NCI-H2029 treated with DMSO at 0.1 percent for 48 hours (cell line): ENCODE data around the gene PTPRM.
A peak's percentile ranks its signal among the peaks of the same experiment; 100 is the strongest.

ENCODE experiments used
- DNase-seq: peaks from one replicate; lab custom pipeline; 2025; lab: John Stamatoyannopoulos, UW

Gene PTPRM

GRCh38 chr18:7626922-7627440 lies 59.9 kb downstream of the PTPRM start:
- DNase-seq, result no peak

GRCh38 chr18:7629416-7629815 lies 62.3 kb downstream of the PTPRM start:
- DNase-seq, result no peak

GRCh38 chr18:7630731-7631442 lies 63.8 kb downstream of the PTPRM start:
- DNase-seq, result no peak

- DNase-seq, result no peak
Measured at GRCh38 chr18:7632152-7633098, 65.3 kb downstream of the PTPRM start.

GRCh38 chr18:7633171-7633570 lies 66.1 kb downstream of the PTPRM start:
- DNase-seq, result no peak

GRCh38 chr18:7635948-7636347 lies 68.8 kb downstream of the PTPRM start:
- DNase-seq, result peak; percentile 1

- no peak for DNase-seq
Measured at GRCh38 chr18:7637269-7637668, 70.2 kb downstream of the PTPRM start.

GRCh38 chr18:7638321-7638720 lies 71.2 kb downstream of the PTPRM start:
- no peak for DNase-seq

GRCh38 chr18:7641813-7642212 lies 74.7 kb downstream of the PTPRM start:
- no peak for DNase-seq

GRCh38 chr18:7642331-7642890 lies 75.3 kb downstream of the PTPRM start:
- no peak for DNase-seq

- peak; percentile 52 for DNase-seq
Measured at GRCh38 chr18:7645756-7646155, 78.6 kb downstream of the PTPRM start.

GRCh38 chr18:7646174-7646886 lies 79.2 kb downstream of the PTPRM start:
- DNase-seq, result peak; percentile 19

GRCh38 chr18:7647500-7647899 lies 80.4 kb downstream of the PTPRM start:
- no peak for DNase-seq

- DNase-seq, result no peak
Measured at GRCh38 chr18:7657050-7657449, 89.9 kb downstream of the PTPRM start.

GRCh38 chr18:7657937-7658336 lies 90.8 kb downstream of the PTPRM start:
- no peak for DNase-seq

GRCh38 chr18:7658701-7659100 lies 91.6 kb downstream of the PTPRM start:
- no peak for DNase-seq

- DNase-seq, result no peak
Measured at GRCh38 chr18:7661207-7661606, 94.1 kb downstream of the PTPRM start.

GRCh38 chr18:7662866-7663265 lies 95.8 kb downstream of the PTPRM start:
- no peak for DNase-seq

GRCh38 chr18:7663366-7664312 lies 96.5 kb downstream of the PTPRM start:
- DNase-seq, result no peak

- DNase-seq, result no peak
Measured at GRCh38 chr18:7666195-7666776, 99.2 kb downstream of the PTPRM start.
